Measurements from ENCODE around the gene ELK3. TPM values are rescaled to one million over a fixed set of nuclear protein-coding genes. Genes with fewer than 3 reads are reported as not detected.

Gene ELK3
- total and polyA plus RNA-seq, 2 of the 13 experiments (the other 11 are each of a cell fraction or from before 2014, with no cell fraction given), result 2.9 to 3.2 TPM

DNA sequence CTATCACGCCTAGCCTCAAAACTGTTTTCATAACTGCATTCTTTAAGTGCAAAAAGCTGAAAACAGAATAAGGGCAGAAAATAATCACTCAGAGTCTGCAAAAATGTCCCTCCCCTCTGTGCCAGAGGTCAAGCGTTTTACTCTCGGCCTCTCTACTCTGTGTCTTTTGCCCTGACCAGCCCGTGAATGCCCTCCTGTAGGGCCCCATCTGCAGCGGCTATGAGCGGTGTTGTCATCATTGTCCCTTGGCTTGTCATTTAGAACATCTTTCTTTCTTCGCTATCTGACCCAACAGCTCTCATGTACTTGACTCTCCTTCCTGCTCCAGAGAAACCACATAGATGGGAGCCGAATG lies 21.7 kb downstream of the ELK3 start (continued):
- TF ChIP-seq ZNF672 (CRISPR knock-in tag; IDR thresholded peaks at IDR 0.05), result no peak
- TF ChIP-seq PPARG (CRISPR knock-in tag; conservative IDR thresholded peaks at IDR 0.05), result peak; percentile 46; the same call in 1 of the 2 replicates
- TF ChIP-seq TBX3 (IDR thresholded peaks at IDR 0.05; ENCODE audit: borderline replicate concordance), result no peak
- TF ChIP-seq HNF4A (CRISPR knock-in tag; IDR thresholded peaks at IDR 0.05), result peak; percentile 16; the same call in 1 of the 2 replicates
- TF ChIP-seq, protein P1, sequence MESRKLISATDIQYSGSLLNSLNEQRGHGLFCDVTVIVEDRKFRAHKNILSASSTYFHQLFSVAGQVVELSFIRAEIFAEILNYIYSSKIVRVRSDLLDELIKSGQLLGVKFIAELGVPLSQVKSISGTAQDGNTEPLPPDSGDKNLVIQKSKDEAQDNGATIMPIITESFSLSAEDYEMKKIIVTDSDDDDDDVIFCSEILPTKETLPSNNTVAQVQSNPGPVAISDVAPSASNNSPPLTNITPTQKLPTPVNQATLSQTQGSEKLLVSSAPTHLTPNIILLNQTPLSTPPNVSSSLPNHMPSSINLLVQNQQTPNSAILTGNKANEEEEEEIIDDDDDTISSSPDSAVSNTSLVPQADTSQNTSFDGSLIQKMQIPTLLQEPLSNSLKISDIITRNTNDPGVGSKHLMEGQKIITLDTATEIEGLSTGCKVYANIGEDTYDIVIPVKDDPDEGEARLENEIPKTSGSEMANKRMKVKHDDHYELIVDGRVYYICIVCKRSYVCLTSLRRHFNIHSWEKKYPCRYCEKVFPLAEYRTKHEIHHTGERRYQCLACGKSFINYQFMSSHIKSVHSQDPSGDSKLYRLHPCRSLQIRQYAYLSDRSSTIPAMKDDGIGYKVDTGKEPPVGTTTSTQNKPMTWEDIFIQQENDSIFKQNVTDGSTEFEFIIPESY (CRISPR knock-in tag; IDR thresholded peaks at IDR 0.05), result peak; percentile 82
- TF ChIP-seq, protein P2, sequence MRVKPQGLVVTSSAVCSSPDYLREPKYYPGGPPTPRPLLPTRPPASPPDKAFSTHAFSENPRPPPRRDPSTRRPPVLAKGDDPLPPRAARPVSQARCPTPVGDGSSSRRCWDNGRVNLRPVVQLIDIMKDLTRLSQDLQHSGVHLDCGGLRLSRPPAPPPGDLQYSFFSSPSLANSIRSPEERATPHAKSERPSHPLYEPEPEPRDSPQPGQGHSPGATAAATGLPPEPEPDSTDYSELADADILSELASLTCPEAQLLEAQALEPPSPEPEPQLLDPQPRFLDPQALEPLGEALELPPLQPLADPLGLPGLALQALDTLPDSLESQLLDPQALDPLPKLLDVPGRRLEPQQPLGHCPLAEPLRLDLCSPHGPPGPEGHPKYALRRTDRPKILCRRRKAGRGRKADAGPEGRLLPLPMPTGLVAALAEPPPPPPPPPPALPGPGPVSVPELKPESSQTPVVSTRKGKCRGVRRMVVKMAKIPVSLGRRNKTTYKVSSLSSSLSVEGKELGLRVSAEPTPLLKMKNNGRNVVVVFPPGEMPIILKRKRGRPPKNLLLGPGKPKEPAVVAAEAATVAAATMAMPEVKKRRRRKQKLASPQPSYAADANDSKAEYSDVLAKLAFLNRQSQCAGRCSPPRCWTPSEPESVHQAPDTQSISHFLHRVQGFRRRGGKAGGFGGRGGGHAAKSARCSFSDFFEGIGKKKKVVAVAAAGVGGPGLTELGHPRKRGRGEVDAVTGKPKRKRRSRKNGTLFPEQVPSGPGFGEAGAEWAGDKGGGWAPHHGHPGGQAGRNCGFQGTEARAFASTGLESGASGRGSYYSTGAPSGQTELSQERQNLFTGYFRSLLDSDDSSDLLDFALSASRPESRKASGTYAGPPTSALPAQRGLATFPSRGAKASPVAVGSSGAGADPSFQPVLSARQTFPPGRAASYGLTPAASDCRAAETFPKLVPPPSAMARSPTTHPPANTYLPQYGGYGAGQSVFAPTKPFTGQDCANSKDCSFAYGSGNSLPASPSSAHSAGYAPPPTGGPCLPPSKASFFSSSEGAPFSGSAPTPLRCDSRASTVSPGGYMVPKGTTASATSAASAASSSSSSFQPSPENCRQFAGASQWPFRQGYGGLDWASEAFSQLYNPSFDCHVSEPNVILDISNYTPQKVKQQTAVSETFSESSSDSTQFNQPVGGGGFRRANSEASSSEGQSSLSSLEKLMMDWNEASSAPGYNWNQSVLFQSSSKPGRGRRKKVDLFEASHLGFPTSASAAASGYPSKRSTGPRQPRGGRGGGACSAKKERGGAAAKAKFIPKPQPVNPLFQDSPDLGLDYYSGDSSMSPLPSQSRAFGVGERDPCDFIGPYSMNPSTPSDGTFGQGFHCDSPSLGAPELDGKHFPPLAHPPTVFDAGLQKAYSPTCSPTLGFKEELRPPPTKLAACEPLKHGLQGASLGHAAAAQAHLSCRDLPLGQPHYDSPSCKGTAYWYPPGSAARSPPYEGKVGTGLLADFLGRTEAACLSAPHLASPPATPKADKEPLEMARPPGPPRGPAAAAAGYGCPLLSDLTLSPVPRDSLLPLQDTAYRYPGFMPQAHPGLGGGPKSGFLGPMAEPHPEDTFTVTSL (CRISPR knock-in tag; IDR thresholded peaks at IDR 0.05; ENCODE audit: borderline replicate concordance), result no peak
- 0 out of 2 replicates have a peak, but pooled peaks have one; percentile 7 for TF ChIP-seq ZFX (CRISPR knock-in tag; IDR thresholded peaks at IDR 0.05; ENCODE audit: low read depth)
- TF ChIP-seq, protein P3, sequence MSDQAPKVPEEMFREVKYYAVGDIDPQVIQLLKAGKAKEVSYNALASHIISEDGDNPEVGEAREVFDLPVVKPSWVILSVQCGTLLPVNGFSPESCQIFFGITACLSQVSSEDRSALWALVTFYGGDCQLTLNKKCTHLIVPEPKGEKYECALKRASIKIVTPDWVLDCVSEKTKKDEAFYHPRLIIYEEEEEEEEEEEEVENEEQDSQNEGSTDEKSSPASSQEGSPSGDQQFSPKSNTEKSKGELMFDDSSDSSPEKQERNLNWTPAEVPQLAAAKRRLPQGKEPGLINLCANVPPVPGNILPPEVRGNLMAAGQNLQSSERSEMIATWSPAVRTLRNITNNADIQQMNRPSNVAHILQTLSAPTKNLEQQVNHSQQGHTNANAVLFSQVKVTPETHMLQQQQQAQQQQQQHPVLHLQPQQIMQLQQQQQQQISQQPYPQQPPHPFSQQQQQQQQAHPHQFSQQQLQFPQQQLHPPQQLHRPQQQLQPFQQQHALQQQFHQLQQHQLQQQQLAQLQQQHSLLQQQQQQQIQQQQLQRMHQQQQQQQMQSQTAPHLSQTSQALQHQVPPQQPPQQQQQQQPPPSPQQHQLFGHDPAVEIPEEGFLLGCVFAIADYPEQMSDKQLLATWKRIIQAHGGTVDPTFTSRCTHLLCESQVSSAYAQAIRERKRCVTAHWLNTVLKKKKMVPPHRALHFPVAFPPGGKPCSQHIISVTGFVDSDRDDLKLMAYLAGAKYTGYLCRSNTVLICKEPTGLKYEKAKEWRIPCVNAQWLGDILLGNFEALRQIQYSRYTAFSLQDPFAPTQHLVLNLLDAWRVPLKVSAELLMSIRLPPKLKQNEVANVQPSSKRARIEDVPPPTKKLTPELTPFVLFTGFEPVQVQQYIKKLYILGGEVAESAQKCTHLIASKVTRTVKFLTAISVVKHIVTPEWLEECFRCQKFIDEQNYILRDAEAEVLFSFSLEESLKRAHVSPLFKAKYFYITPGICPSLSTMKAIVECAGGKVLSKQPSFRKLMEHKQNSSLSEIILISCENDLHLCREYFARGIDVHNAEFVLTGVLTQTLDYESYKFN (CRISPR knock-in tag; conservative IDR thresholded peaks at IDR 0.05), result 0 out of 2 replicates have a peak, but pooled peaks have one; percentile 18
- TF ChIP-seq, protein P4, sequence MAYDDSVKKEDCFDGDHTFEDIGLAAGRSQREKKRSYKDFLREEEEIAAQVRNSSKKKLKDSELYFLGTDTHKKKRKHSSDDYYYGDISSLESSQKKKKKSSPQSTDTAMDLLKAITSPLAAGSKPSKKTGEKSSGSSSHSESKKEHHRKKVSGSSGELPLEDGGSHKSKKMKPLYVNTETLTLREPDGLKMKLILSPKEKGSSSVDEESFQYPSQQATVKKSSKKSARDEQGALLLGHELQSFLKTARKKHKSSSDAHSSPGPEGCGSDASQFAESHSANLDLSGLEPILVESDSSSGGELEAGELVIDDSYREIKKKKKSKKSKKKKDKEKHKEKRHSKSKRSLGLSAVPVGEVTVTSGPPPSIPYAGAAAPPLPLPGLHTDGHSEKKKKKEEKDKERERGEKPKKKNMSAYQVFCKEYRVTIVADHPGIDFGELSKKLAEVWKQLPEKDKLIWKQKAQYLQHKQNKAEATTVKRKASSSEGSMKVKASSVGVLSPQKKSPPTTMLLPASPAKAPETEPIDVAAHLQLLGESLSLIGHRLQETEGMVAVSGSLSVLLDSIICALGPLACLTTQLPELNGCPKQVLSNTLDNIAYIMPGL (CRISPR knock-in tag; IDR thresholded peaks at IDR 0.05; ENCODE audit: borderline replicate concordance in 1 of 2, low read depth in 1 of 2), result no peak
- TF ChIP-seq, protein P5, sequence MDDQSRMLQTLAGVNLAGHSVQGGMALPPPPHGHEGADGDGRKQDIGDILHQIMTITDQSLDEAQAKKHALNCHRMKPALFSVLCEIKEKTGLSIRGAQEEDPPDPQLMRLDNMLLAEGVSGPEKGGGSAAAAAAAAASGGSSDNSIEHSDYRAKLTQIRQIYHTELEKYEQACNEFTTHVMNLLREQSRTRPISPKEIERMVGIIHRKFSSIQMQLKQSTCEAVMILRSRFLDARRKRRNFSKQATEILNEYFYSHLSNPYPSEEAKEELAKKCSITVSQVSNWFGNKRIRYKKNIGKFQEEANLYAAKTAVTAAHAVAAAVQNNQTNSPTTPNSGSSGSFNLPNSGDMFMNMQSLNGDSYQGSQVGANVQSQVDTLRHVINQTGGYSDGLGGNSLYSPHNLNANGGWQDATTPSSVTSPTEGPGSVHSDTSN (CRISPR knock-in tag; IDR thresholded peaks at IDR 0.05; ENCODE audit: borderline replicate concordance), result no peak

All from HepG2 (cell line).